Measurements from ENCODE around the gene SDHB. TPM values are rescaled to one million over a fixed set of nuclear protein-coding genes. Genes with fewer than 3 reads are reported as not detected.

SDHB gene
- total and polyA plus RNA-seq, 9 of the 15 experiments (the other 6 are each of a cell fraction or from before 2014, with no cell fraction given) = 207 to 554 (median 365) TPM

GRCh38 chr1:17053086-17053684 lies 647 bp downstream of the SDHB start (continued):
- TF ChIP-seq ZNF253 (CRISPR knock-in tag; conservative IDR thresholded peaks at IDR 0.05) = no peak
- 0 out of 4 replicates have a peak, but pooled peaks of 1 of the 2 experiments have one; percentile 43 for TF ChIP-seq TEAD1 (CRISPR knock-in tag; IDR thresholded peaks at IDR 0.05)
- no peak for TF ChIP-seq TGIF2 (CRISPR knock-in tag; IDR thresholded peaks at IDR 0.05)
- TF ChIP-seq HDAC3 (IDR thresholded peaks at IDR 0.05; ENCODE audit: borderline replicate concordance, partially characterized antibody) = no peak
- 0 out of 2 replicates have a peak, but pooled peaks have one; percentile 33 for TF ChIP-seq FOXP1 (CRISPR knock-in tag; IDR thresholded peaks at IDR 0.05)
- TF ChIP-seq HBP1 (CRISPR knock-in tag; IDR thresholded peaks at IDR 0.05) = 0 out of 2 replicates have a peak, but pooled peaks have one; percentile 23
- TF ChIP-seq ELF1 (tag; IDR thresholded peaks at IDR 0.05) = no peak
- no peak for TF ChIP-seq MITF (IDR thresholded peaks at IDR 0.05)
- TF ChIP-seq ZC3H11A (IDR thresholded peaks at IDR 0.05; ENCODE audit: low read depth, low read length) = no peak
- no peak for TF ChIP-seq U2AF2 (optimal IDR thresholded peaks at IDR 0.05; ENCODE audit: low read depth, low read length)
- TF ChIP-seq XRCC5 (IDR thresholded peaks at IDR 0.05; ENCODE audit: low read depth, low read length) = no peak
- no peak for TF ChIP-seq ZNF277 (CRISPR knock-in tag; IDR thresholded peaks at IDR 0.05; ENCODE audit: borderline replicate concordance)
- no peak for TF ChIP-seq FOXM1 (IDR thresholded peaks at IDR 0.05; ENCODE audit: low read depth)
- no peak for TF ChIP-seq FOXM1 (CRISPR knock-in tag; IDR thresholded peaks at IDR 0.05; ENCODE audit: low read depth)
- no peak for TF ChIP-seq ZNF263 (CRISPR knock-in tag; IDR thresholded peaks at IDR 0.05; ENCODE audit: borderline replicate concordance)
- TF ChIP-seq MEF2D (tag; conservative IDR thresholded peaks at IDR 0.05; ENCODE audit: low read depth) = no peak
- TF ChIP-seq WHSC1 (IDR thresholded peaks at IDR 0.05; ENCODE audit: low read length) = no peak
- no peak for TF ChIP-seq TRIM25 (IDR thresholded peaks at IDR 0.05; ENCODE audit: borderline replicate concordance)
- no peak for TF ChIP-seq PYGO2 (tag; IDR thresholded peaks at IDR 0.05)
- no peak for TF ChIP-seq ZNF41 (CRISPR knock-in tag; conservative IDR thresholded peaks at IDR 0.05)
- 0 out of 2 replicates have a peak, but pooled peaks have one; percentile 12 for TF ChIP-seq TCF7 (IDR thresholded peaks at IDR 0.05; ENCODE audit: borderline replicate concordance)
